NOMO-1 treated with dmso at 0.1 percent for 144 hours (cell line): Measurements from ENCODE around the gene GP2.

ENCODE experiments used
- DNase-seq: peaks from one replicate; lab custom pipeline; 2025; ENCODE audit not compliant: unreplicated experiment; lab: John Stamatoyannopoulos, UW

GP2 gene

GRCh38 chr16:20327444-20328041 is at the start of gene GP2:
GP2 (minus strand) TSS chr16:20327513; CDS start chr16:20326431, 1,082 bp downstream.
- no peak for DNase-seq

GRCh38 chr16:20372701-20373100 is 45.4 kb upstream of the GP2 start:
- no peak for DNase-seq

- no peak for DNase-seq
Measured at GRCh38 chr16:20369452-20370054, 42.2 kb upstream of the GP2 start.

DNA sequence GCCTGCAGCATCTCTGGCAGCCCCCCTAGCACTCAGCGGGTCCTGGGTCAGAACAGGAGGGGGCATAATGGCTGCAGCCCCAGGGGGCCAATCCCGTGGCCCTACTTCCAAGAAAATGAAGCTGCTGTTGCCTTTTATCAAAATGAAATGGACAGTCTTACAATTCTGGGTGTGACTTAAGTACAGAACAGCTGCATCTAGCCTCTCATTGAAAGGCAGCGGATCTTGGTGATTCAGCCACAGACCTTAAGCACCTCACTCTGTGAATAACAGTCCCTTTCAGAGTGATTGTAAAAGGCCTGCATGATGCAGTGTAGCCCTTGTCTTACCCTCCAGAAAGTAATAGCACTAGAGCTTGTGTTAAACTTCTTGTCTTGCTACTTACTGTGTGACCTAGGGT is 36.7 kb upstream of the GP2 start:
- DNase-seq, result no peak

GRCh38 chr16:20363191-20363590 is 35.9 kb upstream of the GP2 start:
- no peak for DNase-seq

DNA sequence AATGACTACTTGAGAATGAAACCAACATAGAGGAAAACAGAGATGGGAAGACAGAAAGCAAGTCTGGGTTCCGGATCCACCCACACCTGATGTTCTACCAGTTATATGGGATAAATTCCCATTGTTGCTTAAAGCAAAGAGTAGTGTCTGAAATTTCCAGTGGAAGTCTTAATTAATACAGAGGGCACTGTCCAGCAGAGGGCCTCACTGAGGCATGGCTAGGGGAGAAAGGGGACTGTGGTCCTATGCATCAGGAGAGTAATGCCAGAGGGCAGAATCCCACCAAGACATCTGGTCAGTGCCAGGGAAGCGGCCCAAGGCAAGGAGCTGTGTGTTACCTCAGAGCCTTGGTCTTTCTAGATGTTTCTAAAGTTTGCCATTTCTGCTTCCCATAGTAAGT is 32.7 kb upstream of the GP2 start:
- DNase-seq, result no peak

DNA sequence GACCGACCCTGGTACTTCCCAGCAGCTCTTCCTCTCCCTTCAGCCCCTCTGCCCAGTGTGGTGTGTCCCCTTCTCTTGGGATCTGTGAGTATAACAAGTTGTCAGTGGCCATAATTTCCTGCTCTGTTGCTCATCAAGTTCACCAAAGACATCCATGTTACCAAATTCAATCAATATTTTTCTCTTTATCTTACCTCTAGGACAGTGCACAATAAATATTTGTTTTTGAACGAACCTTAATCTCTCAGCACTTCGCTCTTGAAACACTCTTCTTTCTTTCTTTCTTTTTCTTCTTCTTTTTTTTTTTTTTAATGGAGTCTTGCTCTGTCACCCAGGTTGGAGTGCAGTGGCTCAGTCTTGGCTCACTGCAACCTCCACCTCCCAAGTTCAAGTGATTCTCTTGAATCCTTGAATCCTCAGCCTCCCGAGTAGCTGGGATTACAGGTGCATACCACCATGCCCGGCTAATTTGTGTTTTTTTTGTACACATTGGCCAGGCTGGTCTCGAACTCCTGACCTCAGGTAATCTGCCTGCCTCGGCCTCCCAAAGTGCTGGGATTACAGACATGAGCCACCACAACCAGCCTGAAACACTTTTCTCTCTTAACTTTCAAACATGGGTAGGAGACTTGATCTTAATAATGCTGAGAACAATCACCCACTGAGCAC is 27.9 kb upstream of the GP2 start:
- DNase-seq, result no peak

DNA sequence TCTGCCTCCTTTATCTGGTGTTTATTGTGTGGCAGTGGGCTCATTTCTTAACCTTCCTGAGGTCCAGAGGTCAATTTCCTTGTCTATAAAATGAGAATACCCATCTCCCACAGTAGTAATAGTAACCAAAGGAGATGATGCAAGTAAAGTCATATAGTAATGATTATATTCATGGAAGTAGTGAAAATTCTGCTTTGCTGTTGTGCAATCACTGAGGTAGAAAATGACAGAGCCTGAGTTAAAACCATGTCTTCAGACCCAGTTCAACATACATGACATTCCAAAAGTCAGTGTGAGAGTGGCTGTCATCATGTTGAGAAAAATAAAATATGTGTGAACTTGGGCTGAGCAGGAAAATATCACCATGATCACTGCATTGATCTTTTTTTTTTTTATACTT is 26.1 kb upstream of the GP2 start:
- no peak for DNase-seq

GRCh38 chr16:20352615-20353014 is 25.3 kb upstream of the GP2 start, which contains the start of gene UMOD:
UMOD (minus strand) TSS chr16:20352715; CDS start chr16:20350737, 1,978 bp downstream.
- no peak for DNase-seq

GRCh38 chr16:20349615-20350014 is 22.3 kb upstream of the GP2 start:
- DNase-seq, result no peak

- no peak for DNase-seq
Measured at GRCh38 chr16:20348365-20349185, 21.3 kb upstream of the GP2 start.

DNA sequence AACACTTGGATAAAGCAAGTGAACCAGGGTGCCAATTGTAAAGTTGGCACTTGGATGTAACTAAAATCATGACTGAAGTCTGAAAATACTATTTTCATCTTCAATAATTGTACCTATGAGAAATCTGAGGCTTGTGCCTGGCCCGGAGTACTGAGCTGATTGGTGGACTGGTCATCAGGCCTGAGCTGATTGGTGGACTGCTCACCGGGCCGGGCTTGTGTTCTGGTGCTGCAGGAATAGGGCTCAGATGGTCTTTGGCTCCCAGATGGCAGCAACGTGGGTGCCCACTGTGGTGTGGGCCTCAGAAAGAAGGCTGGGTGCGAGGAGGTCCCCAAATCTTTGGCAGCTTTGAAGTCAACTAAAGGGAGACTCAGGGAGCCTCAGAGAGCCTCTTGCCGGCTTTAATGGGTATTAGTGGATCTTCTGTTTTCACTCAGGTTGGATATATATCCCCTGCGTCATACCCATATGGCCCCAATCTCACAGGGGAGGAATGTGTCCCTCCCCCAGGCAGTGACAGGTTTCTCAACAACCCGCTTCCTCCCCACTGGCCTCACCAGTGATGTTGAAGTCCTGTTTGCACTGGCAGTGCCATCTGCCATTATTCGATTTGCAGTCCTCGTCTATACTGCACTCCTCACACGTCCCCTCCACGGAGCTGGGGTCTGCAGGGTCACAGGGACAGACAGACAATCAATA is 20.5 kb upstream of the GP2 start:
- no peak for DNase-seq

DNA sequence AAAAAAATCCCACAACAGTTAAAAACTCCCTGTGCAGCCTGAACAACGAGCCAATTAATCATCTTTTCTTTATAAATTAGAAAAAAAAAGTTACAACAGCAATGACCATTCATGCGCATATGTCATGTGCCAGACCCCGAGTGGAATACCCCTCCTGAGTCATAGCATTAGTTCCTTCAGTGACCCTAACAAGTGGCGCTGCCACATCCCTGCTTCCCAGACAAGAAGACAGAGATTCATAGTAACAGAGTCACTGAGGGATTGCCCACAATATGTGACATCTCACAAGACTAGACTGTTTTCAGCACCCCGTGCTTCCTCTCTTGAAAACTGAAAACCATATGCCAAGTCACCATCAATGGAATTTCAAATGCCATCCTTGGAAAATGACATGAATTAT is 17.3 kb upstream of the GP2 start:
- no peak for DNase-seq

GRCh38 chr16:20339744-20340143 is 12.4 kb upstream of the GP2 start:
- no peak for DNase-seq

DNA sequence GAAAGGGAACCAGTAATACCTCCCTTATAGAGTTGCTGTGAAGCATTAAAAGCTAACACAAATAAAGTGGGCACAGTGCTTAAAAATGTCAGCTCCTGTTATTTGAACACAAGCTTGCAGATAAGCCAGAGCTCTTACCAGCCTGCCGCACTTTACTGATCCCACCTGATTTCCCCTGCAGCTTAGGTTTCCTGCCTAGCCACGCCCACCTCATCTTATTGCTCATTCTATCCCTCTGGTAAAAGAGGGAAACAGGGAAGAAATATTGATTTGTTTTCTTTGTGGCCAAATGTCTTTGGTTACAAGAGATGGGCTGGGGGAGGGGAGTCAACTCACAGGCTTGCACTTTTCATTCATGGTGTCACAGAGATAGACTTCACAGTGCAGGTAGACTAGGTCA is 9.6 kb upstream of the GP2 start:
- DNase-seq, result no peak

DNA sequence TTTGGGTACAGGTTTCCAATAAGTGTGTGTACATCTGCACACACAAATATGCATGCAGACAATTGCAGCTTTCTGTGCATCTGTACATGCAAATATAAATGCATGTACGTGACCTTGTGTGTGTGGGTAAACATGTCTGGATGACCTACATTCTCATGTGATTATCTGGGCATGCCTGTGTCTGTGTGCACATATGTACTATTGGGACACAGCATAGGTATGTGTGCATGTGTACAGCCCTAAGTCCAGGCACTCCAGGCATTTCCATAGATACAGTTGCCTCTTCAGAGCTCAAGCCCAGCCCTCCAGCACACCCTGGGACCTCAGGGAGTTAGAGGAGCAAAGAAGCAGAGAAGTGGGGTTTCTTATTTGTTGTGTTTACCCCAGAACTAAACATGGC is 7.1 kb upstream of the GP2 start:
- no peak for DNase-seq

- no peak for DNase-seq
Measured at GRCh38 chr16:20333120-20333519, 5.8 kb upstream of the GP2 start.

- no peak for DNase-seq
Measured at GRCh38 chr16:20332411-20332810, 5.1 kb upstream of the GP2 start.

DNA sequence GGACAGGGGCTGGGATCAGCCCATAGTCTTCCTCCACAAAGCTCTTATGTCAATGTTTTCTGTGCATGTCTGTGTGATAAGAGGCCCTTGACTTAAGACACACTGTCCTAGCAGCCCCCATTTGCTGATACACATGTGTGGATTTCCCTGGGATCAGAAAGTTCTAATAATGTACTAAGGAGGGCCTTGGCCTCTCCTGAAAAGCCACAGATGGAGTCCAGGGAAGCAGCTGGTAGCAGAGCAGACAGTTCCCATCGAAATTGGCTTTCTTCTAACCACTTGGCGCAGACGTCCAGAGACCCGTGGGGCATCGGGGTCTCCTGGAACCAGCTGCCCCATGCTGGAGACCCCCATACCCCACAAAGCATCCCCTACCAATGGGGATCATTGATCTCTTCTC is 4.3 kb upstream of the GP2 start:
- no peak for DNase-seq

- no peak for DNase-seq
Measured at GRCh38 chr16:20329392-20330138, 2.3 kb upstream of the GP2 start.
